GM12891 (cell line): Measurements from ENCODE around the gene CHP2.

Source experiments
- PAX5 ChIP-seq: IDR thresholded peaks from 2 replicates; pipeline ENCODE4 v1.6.1; 2011; ENCODE audit warnings: low read length, moderate library complexity, mild to moderate bottlenecking; ENCODE audit not compliant: insufficient read depth, severe bottlenecking
- POLR2A ChIP-seq: IDR thresholded peaks from 2 replicates; pipeline ENCODE4 v1.6.1; 2011; ENCODE audit warnings: low read depth, low read length, control low read depth
- POLR2AphosphoS5 ChIP-seq: IDR thresholded peaks from 2 replicates; pipeline ENCODE4 v1.6.1; 2011; ENCODE audit warnings: low read depth, low read length, control low read depth

DNA sequence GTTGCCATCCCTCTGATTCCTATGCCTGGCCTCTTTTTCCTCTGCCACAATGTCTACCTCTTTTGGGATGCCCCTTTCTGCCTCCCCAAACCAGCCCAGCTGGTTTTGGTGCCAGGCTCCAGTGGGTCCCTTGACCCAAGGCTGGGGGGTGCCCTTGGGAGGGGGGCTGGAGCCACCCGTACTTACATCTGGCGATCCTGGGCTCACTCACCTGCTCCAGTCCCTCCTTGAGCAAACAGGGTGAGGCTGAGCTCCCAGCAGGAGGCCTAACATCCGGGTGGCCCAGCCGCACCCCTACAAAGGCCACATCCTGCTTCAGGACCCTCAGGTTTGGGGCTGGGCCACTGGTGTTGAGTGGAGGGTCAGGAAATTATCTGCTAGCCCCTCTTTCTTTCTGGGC is 43.0 kb upstream of the CHP2 start:
- no peak for TF ChIP-seq POLR2A
- TF ChIP-seq POLR2AphosphoS5: no peak
- TF ChIP-seq PAX5: no peak
